ENCODE results near the gene VPS4A.

- TF ChIP-seq CTCF (IDR thresholded peaks at IDR 0.05; ENCODE audit: insufficient read depth, low read length) (no peak), REST (IDR thresholded peaks at IDR 0.05; ENCODE audit: insufficient replicate concordance, low read depth) (no peak), GABPA (IDR thresholded peaks at IDR 0.05; ENCODE audit: low read depth) (no peak), POLR2AphosphoS5 (IDR thresholded peaks at IDR 0.05; ENCODE audit: low read depth) (no peak)
These were observed 8.8 kb upstream of the VPS4A start for GRCh38 chr16:69302301-69302700.

All from HL-60 (cell line).